ENCODE results near the gene LMF2.

GRCh38 chr22:50485221-50486131 lies 22.0 kb downstream of the LMF2 start:
- no peak for TF ChIP-seq CTCF (IDR thresholded peaks at IDR 0.05)
- TF ChIP-seq POLR2AphosphoS5 (IDR thresholded peaks at IDR 0.05; ENCODE audit: low read depth, low read length) = peak; percentile 38; the same call in 1 of the 2 replicates
- no peak for TF ChIP-seq SIN3A (IDR thresholded peaks at IDR 0.05; ENCODE audit: borderline replicate concordance, insufficient read depth, low read depth, low read length)
- no peak for TF ChIP-seq REST (IDR thresholded peaks at IDR 0.05; ENCODE audit: insufficient read depth in 1 of 2, low read depth in 2 of 2, low read length in 1 of 2)
